Uterus (tissue), 4 donors: ENCODE data around the gene PPP1R16B. TPM values are rescaled to one million over a fixed set of nuclear protein-coding genes. Genes with fewer than 3 reads are reported as not detected.

ENCODE experiments used
- DNase-seq, 2 donors: peaks; one replicate each; pipeline ENCODE4 v3.0.0-alpha.2; 2019 to 2020
- H3K27ac ChIP-seq, 2 donors: fragments of 200-600 bp; sonication (generic); 1 replicate in 1 of 2; 2 replicates in 1 of 2; pipeline ENCODE4 v1.5.1; 2016 to 2018
- H3K27me3 ChIP-seq, 2 donors: fragments of 200-600 bp; sonication (generic); one replicate each; pipeline ENCODE4 v1.5.1; 2018 to 2019; ENCODE audit warnings: control low read depth in 1 of 2
- H3K36me3 ChIP-seq, 2 donors: fragments of 200-600 bp; sonication (generic); one replicate each; pipeline ENCODE4 v1.5.1; 2019; ENCODE audit warnings: control low read depth in 1 of 2
- H3K4me1 ChIP-seq, 2 donors: fragments of 200-600 bp; sonication (generic); one replicate each; pipeline ENCODE4 v1.5.1; 2018 to 2019; ENCODE audit warnings: control low read depth in 1 of 2
- H3K4me3 ChIP-seq, 2 donors: fragments of 200-600 bp; sonication (generic); 1 replicate in 1 of 2; 2 replicates in 1 of 2; pipeline ENCODE4 v1.5.1; 2018 to 2019; ENCODE audit warnings: mild to moderate bottlenecking in 1 of 2
- H3K9me3 ChIP-seq, 2 donors: fragments of 200-600 bp; sonication (generic); one replicate each; pipeline ENCODE4 v1.5.1; 2019; ENCODE audit warnings: control low read depth in 1 of 2
- CTCF ChIP-seq, 4 experiments: fragments of 200-600 bp in 2 of 4; fragments of 450-650 bp in 2 of 4; sonication (generic) in 2 of 4; IDR thresholded peaks; one replicate each; pipeline ENCODE4 v1.5.1; 2016 to 2019; ENCODE audit warnings: antibody characterized with exemption in 4 of 4, mild to moderate bottlenecking in 2 of 4, moderate library complexity in 1 of 4
- POLR2A ChIP-seq, 2 donors: fragments of 450-650 bp; IDR thresholded peaks; one replicate each; pipeline ENCODE4 v1.6.1; 2016; ENCODE audit warnings: antibody characterized with exemption in 2 of 2, mild to moderate bottlenecking in 1 of 2, moderate library complexity in 1 of 2
- intact Hi-C: fragments of 100-400 bp; cut with DNase I; formaldehyde crosslinking; loops from one replicate; pipeline ENCODE4 v1.15.1; 2023; ENCODE audit warnings: low total_unique reads
- total RNA-seq, 4 donors: library from RNA; depleted of rRNA in 3 of 4; stranded (reverse); fragments of >200 nt in 3 of 4; gene quantifications; one replicate each; pipeline versions ENCODE4 v1.1.0 to v1.2.4, GENCODE V29; 2014 to 2023
- donor health status: DM: yes; HTN: yes; CAD: no.

Gene PPP1R16B
- total RNA-seq, 4 donors from 2014 or later = 7.6 to 15.8 (median 12.5) TPM

DNA sequence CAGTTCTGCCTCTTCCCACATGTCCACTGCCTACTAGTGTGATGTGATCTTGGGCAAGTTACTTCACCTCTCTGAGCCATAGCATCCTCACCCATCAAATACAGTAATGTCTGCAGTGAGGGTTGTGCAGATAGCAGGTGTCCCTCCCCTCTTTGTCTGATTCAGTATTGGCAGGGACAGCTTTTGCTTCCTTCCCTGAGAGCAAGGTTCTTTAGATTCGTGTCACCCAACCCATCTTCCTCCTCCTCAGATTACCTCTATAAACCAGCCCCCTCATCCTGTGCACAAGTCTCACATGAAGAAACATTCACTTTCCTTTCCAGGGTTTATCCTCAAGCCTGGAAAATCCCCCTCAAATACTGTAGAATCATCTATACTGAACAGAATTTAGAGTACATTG lies 41.9 kb upstream of the PPP1R16B start:
- H3K4me3 ChIP-seq = no peak overlapping the region
- no peak for TF ChIP-seq CTCF (IDR thresholded peaks at IDR 0.05)
- no peak for TF ChIP-seq POLR2A (IDR thresholded peaks at IDR 0.05)
- intact Hi-C loops = no loop called here
- H3K27me3 ChIP-seq = no peaks in the 10 kb centered on the region
- no peak overlapping the region for H3K27ac ChIP-seq
- H3K4me1 ChIP-seq = no peaks in the 10 kb centered on the region
- no peaks in the 10 kb centered on the region for H3K36me3 ChIP-seq
- H3K9me3 ChIP-seq = no peaks in the 10 kb centered on the region
- no peak for DNase-seq

GRCh38 chr20:38764567-38765318 lies 40.8 kb upstream of the PPP1R16B start:
- intact Hi-C loops = no loop called here
- Histone ChIP-seq H3K4me3 (no peak overlapping the region), H3K9me3 (no peaks in the 10 kb centered on the region), H3K36me3 (no peaks in the 10 kb centered on the region), H3K27ac (no peak overlapping the region), H3K27me3 (no peaks in the 10 kb centered on the region), H3K4me1 (no peaks in the 10 kb centered on the region)
- DNase-seq = no peak
- TF ChIP-seq CTCF (IDR thresholded peaks at IDR 0.05) (no peak), POLR2A (IDR thresholded peaks at IDR 0.05) (no peak)

- Histone ChIP-seq H3K27ac (no peak overlapping the region), H3K4me1 (no peaks in the 10 kb centered on the region), H3K9me3 (no peaks in the 10 kb centered on the region), H3K4me3 (no peak overlapping the region), H3K36me3 (no peaks in the 10 kb centered on the region), H3K27me3 (no peaks in the 10 kb centered on the region)
- DNase-seq = no peak
- intact Hi-C loops = no loop called here
- no peak for TF ChIP-seq POLR2A (IDR thresholded peaks at IDR 0.05)
- TF ChIP-seq CTCF (IDR thresholded peaks at IDR 0.05) = no peak
These were observed 39.4 kb upstream of the PPP1R16B start for GRCh38 chr20:38766071-38766470.

GRCh38 chr20:38769376-38770295 lies 35.9 kb upstream of the PPP1R16B start:
- DNase-seq = no peak
- Histone ChIP-seq H3K4me1 (no peaks in the 10 kb centered on the region), H3K4me3 (no peak overlapping the region), H3K27me3 (no peaks in the 10 kb centered on the region), H3K27ac (no peak overlapping the region), H3K9me3 (no peaks in the 10 kb centered on the region), H3K36me3 (no peaks in the 10 kb centered on the region)
- intact Hi-C loops = no loop called here
- no peak for TF ChIP-seq POLR2A (IDR thresholded peaks at IDR 0.05)
- no peak for TF ChIP-seq CTCF (IDR thresholded peaks at IDR 0.05)

GRCh38 chr20:38770546-38770945 lies 35.0 kb upstream of the PPP1R16B start:
- Histone ChIP-seq H3K4me3 (no peak overlapping the region), H3K36me3 (no peaks in the 10 kb centered on the region), H3K4me1 (no peaks in the 10 kb centered on the region), H3K27ac (no peak overlapping the region), H3K9me3 (no peaks in the 10 kb centered on the region), H3K27me3 (no peaks in the 10 kb centered on the region)
- TF ChIP-seq POLR2A (IDR thresholded peaks at IDR 0.05) (no peak), CTCF (IDR thresholded peaks at IDR 0.05) (no peak)
- DNase-seq = no peak
- intact Hi-C loops = no loop called here
